Neural cell (in vitro differentiated cells): ENCODE measurements around the gene WDR82. TPM values are rescaled to one million over a fixed set of nuclear protein-coding genes. Genes with fewer than 3 reads are reported as not detected.
"Not testable (repeated sequence)": the region's sequence is repeated elsewhere in the genome, so short reads cannot be mapped to it uniquely, and the experiment has no call there.

Experiments used
- H2AFZ ChIP-seq: fragments of 200-600, 300-800 bp; sonication (generic), shearing (Covaris generic); 2 replicates; pipeline ENCODE4 v1.6.0; 2014; ENCODE audit warnings: low read depth, mild to moderate bottlenecking, antibody characterized with exemption, low read length, moderate library complexity
- H3F3A ChIP-seq: fragments of 200-600 bp; shearing (Covaris generic); 2 replicates; pipeline ENCODE4 v1.6.1; 2016; ENCODE audit warnings: mild to moderate bottlenecking, moderate library complexity, mixed read lengths, antibody characterized with exemption, low read length; ENCODE audit not compliant: insufficient read depth, poor library complexity, severe bottlenecking
- H3K27ac ChIP-seq: fragments of 200-600, 300-800 bp; sonication (generic), shearing (Covaris generic); 2 replicates; pipeline ENCODE4 v1.5.1; 2014; ENCODE audit warnings: mild to moderate bottlenecking, low read length, moderate library complexity
- H3K27me3 ChIP-seq: fragments of 300-800, 200-600 bp; sonication (generic), shearing (Covaris generic); 2 replicates; pipeline ENCODE4 v1.6.0; 2014; ENCODE audit warnings: mild to moderate bottlenecking, low read depth, low read length, moderate library complexity; ENCODE audit not compliant: insufficient read depth
- H3K36me3 ChIP-seq: fragments of 300-800, 200-600 bp; sonication (generic), shearing (Covaris generic); 2 replicates; pipeline ENCODE4 v1.5.1; 2014; ENCODE audit warnings: mild to moderate bottlenecking, antibody characterized with exemption, low read length, moderate library complexity; ENCODE audit not compliant: insufficient read depth
- H3K4me2 ChIP-seq: fragments of 300-800, 200-600 bp; sonication (generic), shearing (Covaris generic); 2 replicates; pipeline ENCODE4 v1.6.0; 2014; ENCODE audit warnings: mild to moderate bottlenecking, low read length
- H3K4me3 ChIP-seq: fragments of 300-800, 200-600 bp; sonication (generic), shearing (Covaris generic); 2 replicates; pipeline ENCODE4 v1.5.1; 2014; ENCODE audit warnings: mild to moderate bottlenecking, low read length, moderate library complexity
- H3K79me2 ChIP-seq: fragments of 200-600 bp; shearing (Covaris generic); replicated peaks from 2 replicates; pipeline ENCODE4 v1.6.0; 2014; ENCODE audit warnings: mild to moderate bottlenecking, low read length, moderate library complexity; ENCODE audit not compliant: insufficient read depth
- H3K9ac ChIP-seq: fragments of 300-800, 200-600 bp; sonication (generic), shearing (Covaris generic); 2 replicates; pipeline ENCODE4 v1.6.1; 2016; ENCODE audit warnings: mild to moderate bottlenecking, low read length, mixed read lengths
- H3K9me2 ChIP-seq: fragments of 200-600 bp; shearing (Covaris generic); 2 replicates; pipeline ENCODE4 v1.6.1; 2016; ENCODE audit warnings: mild to moderate bottlenecking, low read length, mixed read lengths; ENCODE audit not compliant: insufficient read depth
- H3K9me3 ChIP-seq: fragments of 200-600, 300-800 bp; sonication (generic), shearing (Covaris generic); 2 replicates; pipeline ENCODE4 v1.6.1; 2016; ENCODE audit warnings: mild to moderate bottlenecking, mixed run types, low read length, moderate library complexity, mixed read lengths
- H4K20me1 ChIP-seq: fragments of 200-600 bp; shearing (Covaris generic); 2 replicates; pipeline ENCODE4 v1.6.1; 2016; ENCODE audit warnings: mild to moderate bottlenecking, mixed run types; ENCODE audit not compliant: insufficient read depth
- CTCF ChIP-seq: fragments of 450-650 bp; IDR thresholded peaks from 2 replicates; pipeline ENCODE4 v1.5.1; 2014; ENCODE audit warnings: antibody characterized with exemption, mild to moderate bottlenecking, moderate library complexity; ENCODE audit not compliant: poor library complexity, severe bottlenecking
- EP300 ChIP-seq: fragments of 450-650 bp; conservative IDR thresholded peaks from 2 replicates; pipeline ENCODE4 v1.6.1; 2014; ENCODE audit warnings: antibody characterized with exemption, mild to moderate bottlenecking, moderate library complexity; ENCODE audit not compliant: poor library complexity, severe bottlenecking
- EZH2 ChIP-seq: fragments of 200-600, 300-800 bp; shearing (Covaris generic), sonication (generic); IDR thresholded peaks from 2 replicates; pipeline ENCODE4 v1.6.1; 2014; ENCODE audit warnings: antibody characterized with exemption, low read length, borderline replicate concordance, mild to moderate bottlenecking; ENCODE audit not compliant: insufficient read depth, poor library complexity, severe bottlenecking
- MXI1 ChIP-seq: fragments of 450-650 bp; conservative IDR thresholded peaks from 2 replicates; pipeline ENCODE4 v1.6.1; 2014; ENCODE audit warnings: antibody characterized with exemption, mild to moderate bottlenecking; ENCODE audit not compliant: poor library complexity, severe bottlenecking
- POLR2AphosphoS5 ChIP-seq: IDR thresholded peaks from 2 replicates; pipeline ENCODE4 v1.6.1; 2012
- RAD21 ChIP-seq: fragments of 450-650 bp; conservative IDR thresholded peaks from 2 replicates; pipeline ENCODE4 v1.6.1; 2014; ENCODE audit warnings: antibody characterized with exemption, mild to moderate bottlenecking, moderate library complexity
- REST ChIP-seq: IDR thresholded peaks from 2 replicates; pipeline ENCODE4 v1.6.1; 2012; ENCODE audit warnings: borderline replicate concordance
- SMC3 ChIP-seq: fragments of 450-650 bp; conservative IDR thresholded peaks from 2 replicates; pipeline ENCODE4 v1.6.1; 2014; ENCODE audit warnings: antibody characterized with exemption, mild to moderate bottlenecking, moderate library complexity; ENCODE audit not compliant: poor library complexity
- TAF1 ChIP-seq: IDR thresholded peaks from 2 replicates; pipeline ENCODE4 v1.6.1; 2012; ENCODE audit warnings: low read depth
- polyA plus RNA-seq: library from polyadenylated mRNA; depleted of rRNA; stranded (reverse); fragments of >200 nt; gene quantifications from 2 replicates; pipeline ENCODE4 v1.2.3, GENCODE V29; 2014

Gene WDR82
- polyA plus RNA-seq, 1 donor from 2014 or later = 163 TPM

GRCh38 chr3:52272831-52273230 is 5.6 kb downstream of the WDR82 start:
- peaks cover 17% of the 10 kb centered on the region for H4K20me1 ChIP-seq
- peaks cover 81% of the 10 kb centered on the region for H3K79me2 ChIP-seq
- no peak overlapping the region for H3K27ac ChIP-seq
- H3K9me3 ChIP-seq = no peaks in the 10 kb centered on the region
- H3F3A ChIP-seq = no peaks in the 10 kb centered on the region
- no peak overlapping the region for H3K4me3 ChIP-seq
- no peak overlapping the region for H3K4me2 ChIP-seq
- no peak overlapping the region for H2AFZ ChIP-seq
- no peaks in the 10 kb centered on the region for H3K27me3 ChIP-seq
- no peak overlapping the region for H3K9ac ChIP-seq
- H3K9me2 ChIP-seq = no peaks in the 10 kb centered on the region
- no peak for TF ChIP-seq CTCF
- no peak for TF ChIP-seq MXI1
- no peak for TF ChIP-seq EZH2
- no peak for TF ChIP-seq TAF1
- TF ChIP-seq EP300 = no peak
- no peaks in the 10 kb centered on the region for H3K36me3 ChIP-seq

GRCh38 chr3:52272172-52272571 is 6.3 kb downstream of the WDR82 start:
- H3K9ac ChIP-seq, H3K9me2 ChIP-seq, H3F3A ChIP-seq, H3K27me3 ChIP-seq, H3K4me3 ChIP-seq, H3K4me2 ChIP-seq, H3K27ac ChIP-seq, H2AFZ ChIP-seq, H3K36me3 ChIP-seq, H3K9me3 ChIP-seq: not testable (repeated sequence)
- Histone ChIP-seq H4K20me1 (peaks cover 17% of the 10 kb centered on the region), H3K79me2 (peaks cover 76% of the 10 kb centered on the region)

- Histone ChIP-seq H3K9me3 (no peaks in the 10 kb centered on the region), H3K27me3 (no peaks in the 10 kb centered on the region), H4K20me1 (peaks cover 17% of the 10 kb centered on the region), H3K9me2 (no peaks in the 10 kb centered on the region), H3K36me3 (no peaks in the 10 kb centered on the region), H3K79me2 (peaks cover 57% of the 10 kb centered on the region), H3K4me3 (no peak overlapping the region), H3K27ac (no peak overlapping the region), H3K4me2 (no peak overlapping the region), H3F3A (no peaks in the 10 kb centered on the region), H3K9ac (no peak overlapping the region), H2AFZ (no peak overlapping the region)
- no peak for TF ChIP-seq TAF1
- TF ChIP-seq RAD21 = no peak
- TF ChIP-seq REST = no peak
- TF ChIP-seq EZH2 = no peak
- no peak for TF ChIP-seq SMC3
- TF ChIP-seq MXI1 = no peak
- TF ChIP-seq CTCF = no peak
- TF ChIP-seq EP300 = no peak
- no peak for TF ChIP-seq POLR2AphosphoS5
Observed at GRCh38 chr3:52270252-52270754, 8.1 kb downstream of the WDR82 start.
